ENCODE data around the gene FNDC8.

DNA sequence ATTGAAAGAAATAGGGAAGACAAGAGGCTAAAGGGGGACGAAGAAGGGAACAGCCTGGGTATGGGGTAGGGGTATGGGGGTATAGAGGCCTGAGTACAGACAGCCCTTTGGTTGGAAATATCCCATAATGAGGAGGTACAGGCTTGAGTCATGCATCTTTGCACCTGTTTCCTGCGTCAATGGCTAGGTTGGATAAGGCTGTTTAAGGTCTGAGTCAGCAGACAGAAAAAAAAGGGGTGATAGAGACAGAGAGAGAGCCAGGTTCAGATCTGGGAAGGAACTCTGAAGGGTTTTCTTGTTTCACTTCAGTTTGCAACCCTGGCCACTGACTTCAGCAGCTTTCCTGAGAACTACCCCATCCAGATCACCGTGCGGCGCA, 8.5 kb downstream of the FNDC8 start:
- TF ChIP-seq, protein P1, sequence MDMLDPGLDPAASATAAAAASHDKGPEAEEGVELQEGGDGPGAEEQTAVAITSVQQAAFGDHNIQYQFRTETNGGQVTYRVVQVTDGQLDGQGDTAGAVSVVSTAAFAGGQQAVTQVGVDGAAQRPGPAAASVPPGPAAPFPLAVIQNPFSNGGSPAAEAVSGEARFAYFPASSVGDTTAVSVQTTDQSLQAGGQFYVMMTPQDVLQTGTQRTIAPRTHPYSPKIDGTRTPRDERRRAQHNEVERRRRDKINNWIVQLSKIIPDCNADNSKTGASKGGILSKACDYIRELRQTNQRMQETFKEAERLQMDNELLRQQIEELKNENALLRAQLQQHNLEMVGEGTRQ (IDR thresholded peaks at IDR 0.05; ENCODE audit: borderline replicate concordance, low read depth, low read length) = no peak
- TF ChIP-seq, protein P2, sequence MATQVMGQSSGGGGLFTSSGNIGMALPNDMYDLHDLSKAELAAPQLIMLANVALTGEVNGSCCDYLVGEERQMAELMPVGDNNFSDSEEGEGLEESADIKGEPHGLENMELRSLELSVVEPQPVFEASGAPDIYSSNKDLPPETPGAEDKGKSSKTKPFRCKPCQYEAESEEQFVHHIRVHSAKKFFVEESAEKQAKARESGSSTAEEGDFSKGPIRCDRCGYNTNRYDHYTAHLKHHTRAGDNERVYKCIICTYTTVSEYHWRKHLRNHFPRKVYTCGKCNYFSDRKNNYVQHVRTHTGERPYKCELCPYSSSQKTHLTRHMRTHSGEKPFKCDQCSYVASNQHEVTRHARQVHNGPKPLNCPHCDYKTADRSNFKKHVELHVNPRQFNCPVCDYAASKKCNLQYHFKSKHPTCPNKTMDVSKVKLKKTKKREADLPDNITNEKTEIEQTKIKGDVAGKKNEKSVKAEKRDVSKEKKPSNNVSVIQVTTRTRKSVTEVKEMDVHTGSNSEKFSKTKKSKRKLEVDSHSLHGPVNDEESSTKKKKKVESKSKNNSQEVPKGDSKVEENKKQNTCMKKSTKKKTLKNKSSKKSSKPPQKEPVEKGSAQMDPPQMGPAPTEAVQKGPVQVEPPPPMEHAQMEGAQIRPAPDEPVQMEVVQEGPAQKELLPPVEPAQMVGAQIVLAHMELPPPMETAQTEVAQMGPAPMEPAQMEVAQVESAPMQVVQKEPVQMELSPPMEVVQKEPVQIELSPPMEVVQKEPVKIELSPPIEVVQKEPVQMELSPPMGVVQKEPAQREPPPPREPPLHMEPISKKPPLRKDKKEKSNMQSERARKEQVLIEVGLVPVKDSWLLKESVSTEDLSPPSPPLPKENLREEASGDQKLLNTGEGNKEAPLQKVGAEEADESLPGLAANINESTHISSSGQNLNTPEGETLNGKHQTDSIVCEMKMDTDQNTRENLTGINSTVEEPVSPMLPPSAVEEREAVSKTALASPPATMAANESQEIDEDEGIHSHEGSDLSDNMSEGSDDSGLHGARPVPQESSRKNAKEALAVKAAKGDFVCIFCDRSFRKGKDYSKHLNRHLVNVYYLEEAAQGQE (IDR thresholded peaks at IDR 0.05; ENCODE audit: low read depth, low read length) = no peak
- TF ChIP-seq, protein P3, sequence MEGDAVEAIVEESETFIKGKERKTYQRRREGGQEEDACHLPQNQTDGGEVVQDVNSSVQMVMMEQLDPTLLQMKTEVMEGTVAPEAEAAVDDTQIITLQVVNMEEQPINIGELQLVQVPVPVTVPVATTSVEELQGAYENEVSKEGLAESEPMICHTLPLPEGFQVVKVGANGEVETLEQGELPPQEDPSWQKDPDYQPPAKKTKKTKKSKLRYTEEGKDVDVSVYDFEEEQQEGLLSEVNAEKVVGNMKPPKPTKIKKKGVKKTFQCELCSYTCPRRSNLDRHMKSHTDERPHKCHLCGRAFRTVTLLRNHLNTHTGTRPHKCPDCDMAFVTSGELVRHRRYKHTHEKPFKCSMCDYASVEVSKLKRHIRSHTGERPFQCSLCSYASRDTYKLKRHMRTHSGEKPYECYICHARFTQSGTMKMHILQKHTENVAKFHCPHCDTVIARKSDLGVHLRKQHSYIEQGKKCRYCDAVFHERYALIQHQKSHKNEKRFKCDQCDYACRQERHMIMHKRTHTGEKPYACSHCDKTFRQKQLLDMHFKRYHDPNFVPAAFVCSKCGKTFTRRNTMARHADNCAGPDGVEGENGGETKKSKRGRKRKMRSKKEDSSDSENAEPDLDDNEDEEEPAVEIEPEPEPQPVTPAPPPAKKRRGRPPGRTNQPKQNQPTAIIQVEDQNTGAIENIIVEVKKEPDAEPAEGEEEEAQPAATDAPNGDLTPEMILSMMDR (IDR thresholded peaks at IDR 0.05) = no peak
- TF ChIP-seq, protein P4, sequence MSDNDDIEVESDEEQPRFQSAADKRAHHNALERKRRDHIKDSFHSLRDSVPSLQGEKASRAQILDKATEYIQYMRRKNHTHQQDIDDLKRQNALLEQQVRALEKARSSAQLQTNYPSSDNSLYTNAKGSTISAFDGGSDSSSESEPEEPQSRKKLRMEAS (IDR thresholded peaks at IDR 0.05; ENCODE audit: low read depth) = no peak
- TF ChIP-seq EZH2phosphoT487 (IDR thresholded peaks at IDR 0.05; ENCODE audit: borderline replicate concordance, low read depth) (no peak), RFX5 (IDR thresholded peaks at IDR 0.05; ENCODE audit: low read length) (no peak), SIN3A (IDR thresholded peaks at IDR 0.05; ENCODE audit: borderline replicate concordance, low read depth, low read length) (no peak), SMC3 (IDR thresholded peaks at IDR 0.05; ENCODE audit: low read depth, low read length) (no peak), GABPA (IDR thresholded peaks at IDR 0.05; ENCODE audit: low read depth) (no peak), RAD21 (IDR thresholded peaks at IDR 0.05; ENCODE audit: low read length) (no peak), ELF1 (IDR thresholded peaks at IDR 0.05) (no peak), FOSL2 (IDR thresholded peaks at IDR 0.05; ENCODE audit: borderline replicate concordance, low read depth) (no peak), CHD2 (IDR thresholded peaks at IDR 0.05; ENCODE audit: low read length, partially characterized antibody) (no peak), MEF2A (IDR thresholded peaks at IDR 0.05; ENCODE audit: borderline replicate concordance, low read depth) (no peak)
